GM18498 (cell line): ENCODE results near the gene DDX41.
"Not testable (repeated sequence)": the region's sequence is repeated elsewhere in the genome, so short reads cannot be mapped to it uniquely, and the experiment has no call there.

Source experiments
- ATAC-seq: cut with Tn5 transposase; IDR thresholded peaks from one replicate; pipeline ENCODE4 v1.9.1; 2021; ENCODE audit warnings: mild to moderate bottlenecking, moderate library complexity; ENCODE audit not compliant: unreplicated experiment

Gene DDX41

DNA sequence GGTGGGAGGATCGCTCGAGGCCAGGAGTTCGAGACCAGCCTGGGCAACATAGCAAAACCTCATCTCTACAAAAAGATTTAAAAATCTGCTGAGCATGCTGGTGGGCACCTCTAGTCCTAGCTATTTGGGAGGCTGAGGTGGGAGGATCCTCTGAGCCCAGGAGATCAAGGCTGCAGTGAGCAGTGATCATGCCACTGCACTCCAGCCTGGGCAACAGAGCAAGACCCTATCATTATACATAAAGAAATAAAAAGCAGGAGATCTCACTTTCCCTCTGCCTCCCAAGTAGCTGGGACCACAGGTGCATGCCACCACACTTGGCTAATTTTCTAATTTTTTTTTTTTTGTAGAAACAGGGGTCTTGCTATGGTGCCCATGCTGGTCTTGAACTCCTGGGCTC is 31.0 kb downstream of the DDX41 start:
- ATAC-seq, result not testable (repeated sequence)

DNA sequence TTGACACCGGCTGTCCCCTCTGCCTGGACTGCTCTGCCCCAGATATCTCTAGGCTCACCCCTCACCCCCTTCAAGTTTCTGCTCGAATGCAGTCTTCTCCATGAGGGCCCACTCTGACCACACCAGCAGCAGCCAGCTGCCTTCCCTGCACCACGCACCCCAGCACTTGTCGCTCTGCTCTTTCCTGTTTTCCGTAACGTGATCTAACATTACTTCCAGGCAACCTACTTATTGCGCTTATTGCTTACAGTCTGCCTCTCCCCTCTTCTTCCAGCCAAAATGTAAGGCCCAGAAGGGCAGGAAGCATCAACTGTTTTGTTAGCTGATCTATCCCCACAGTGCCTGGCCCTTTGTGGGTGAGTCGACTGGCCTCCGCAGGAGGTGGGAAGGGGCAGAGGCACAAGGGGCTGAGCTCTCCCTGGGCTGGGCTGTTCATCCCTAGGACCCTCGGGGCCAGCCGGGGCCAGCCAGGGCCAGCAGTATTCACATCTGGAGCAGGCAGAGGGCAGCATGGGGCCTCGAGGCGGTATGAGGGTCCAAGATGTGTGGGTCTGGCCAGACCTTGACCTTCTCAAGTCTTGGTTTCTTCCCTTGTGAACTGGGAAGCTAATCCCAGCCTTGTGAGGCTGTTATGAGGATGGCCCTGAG is 31.7 kb downstream of the DDX41 start:
- no peak for ATAC-seq

DNA sequence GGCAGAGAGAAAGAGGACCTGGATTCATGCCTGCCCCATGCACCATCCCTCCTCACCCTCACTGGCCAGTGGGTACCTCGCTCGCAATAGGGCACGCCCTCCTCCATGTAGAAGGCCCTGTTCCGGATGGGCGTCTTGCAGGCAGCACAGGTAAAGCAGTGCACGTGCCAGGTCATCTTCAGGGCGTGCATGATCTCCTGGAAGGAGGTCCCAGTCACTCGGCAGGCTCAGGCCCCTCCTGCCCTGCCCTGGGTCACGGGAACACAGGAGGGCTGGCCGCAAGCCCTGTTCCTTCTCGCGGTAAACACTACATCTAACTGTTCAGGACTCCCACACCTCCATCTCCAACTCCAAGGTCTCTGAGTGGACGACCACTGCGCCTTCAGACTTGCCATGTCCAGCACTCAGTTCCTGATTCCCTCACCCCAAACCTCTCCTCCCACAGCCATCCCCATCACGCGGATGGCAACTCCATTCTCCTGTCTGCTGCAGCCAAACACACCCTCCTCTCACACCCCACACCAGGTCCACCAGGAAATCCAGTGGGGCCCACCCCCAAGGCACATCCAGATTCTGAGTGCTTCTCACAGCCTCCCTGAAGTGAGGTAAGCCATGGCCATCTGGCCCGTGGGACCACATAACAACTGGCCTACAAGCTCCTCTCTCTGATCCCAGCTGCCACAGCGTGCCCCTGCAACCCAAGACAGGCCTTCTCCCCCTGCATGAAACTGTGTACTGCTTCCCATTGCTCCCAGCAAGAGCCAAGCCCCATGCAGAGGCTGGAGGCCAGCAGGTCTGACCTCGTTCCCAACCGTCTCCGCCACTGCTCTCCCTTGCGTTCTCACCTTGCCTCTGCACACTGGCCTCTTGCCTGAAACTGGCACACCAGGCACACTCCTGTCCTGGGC is 32.5 kb downstream of the DDX41 start:
- ATAC-seq, result no peak

DNA sequence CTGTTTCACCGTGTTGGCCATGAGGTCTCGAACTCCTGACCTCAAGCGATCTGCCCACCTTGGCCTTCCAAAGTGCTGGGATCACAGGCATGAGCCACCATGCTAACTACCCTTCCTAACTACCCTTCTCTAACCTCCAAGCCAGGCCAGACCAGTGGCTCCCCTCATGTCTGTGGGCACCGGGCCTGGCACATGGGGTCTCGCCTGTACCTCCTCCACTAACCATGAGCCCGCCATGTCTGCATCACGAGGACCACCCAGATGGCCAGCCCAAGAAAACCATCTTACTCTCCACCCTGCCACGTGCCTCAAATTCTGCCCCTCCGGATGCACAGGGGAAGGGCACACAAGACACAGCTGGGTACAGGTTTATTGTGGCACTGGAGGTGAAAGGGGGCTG is 33.7 kb downstream of the DDX41 start:
- ATAC-seq, result no peak

DNA sequence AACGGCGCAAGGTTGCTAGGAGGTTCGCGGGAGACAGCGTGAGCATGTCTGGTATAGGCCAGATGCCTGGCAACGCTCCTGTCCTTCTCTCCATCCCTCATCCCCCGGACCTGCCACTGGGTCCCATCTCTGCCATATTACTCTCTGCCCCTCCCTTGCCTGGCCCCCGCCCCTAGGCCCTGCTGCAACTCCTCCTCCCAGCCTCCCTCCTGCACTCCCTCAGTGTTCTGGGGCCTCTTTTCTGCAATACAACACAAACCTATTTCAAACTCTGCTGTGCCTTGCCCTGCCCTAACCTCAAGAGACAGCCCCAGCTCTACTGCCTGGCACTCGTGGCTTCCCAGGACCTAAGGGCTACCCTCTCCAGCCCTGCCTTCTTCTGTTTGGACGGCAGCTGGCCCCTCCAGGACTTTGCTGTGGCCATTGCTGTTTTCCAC is 34.4 kb downstream of the DDX41 start:
- ATAC-seq, result no peak

DNA sequence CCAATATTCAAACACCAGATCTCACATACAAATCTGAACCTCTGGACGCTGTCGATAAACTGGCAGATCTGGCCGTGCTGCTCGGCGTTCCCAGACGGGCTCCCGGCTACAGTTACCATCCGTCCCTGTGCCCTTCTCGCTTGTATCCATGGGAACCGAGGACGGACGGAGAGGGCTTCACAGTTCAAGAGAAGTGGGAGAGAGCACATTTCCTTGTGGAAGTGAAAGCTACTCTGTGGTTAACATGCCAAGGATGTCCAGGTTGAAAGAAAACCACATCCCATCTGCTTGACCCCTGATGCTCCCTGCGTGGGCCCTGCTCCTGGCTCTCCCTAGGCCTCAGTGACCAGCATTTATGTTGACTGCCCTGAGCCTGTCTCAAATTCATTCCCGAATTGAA is 37.0 kb downstream of the DDX41 start:
- no peak for ATAC-seq

DNA sequence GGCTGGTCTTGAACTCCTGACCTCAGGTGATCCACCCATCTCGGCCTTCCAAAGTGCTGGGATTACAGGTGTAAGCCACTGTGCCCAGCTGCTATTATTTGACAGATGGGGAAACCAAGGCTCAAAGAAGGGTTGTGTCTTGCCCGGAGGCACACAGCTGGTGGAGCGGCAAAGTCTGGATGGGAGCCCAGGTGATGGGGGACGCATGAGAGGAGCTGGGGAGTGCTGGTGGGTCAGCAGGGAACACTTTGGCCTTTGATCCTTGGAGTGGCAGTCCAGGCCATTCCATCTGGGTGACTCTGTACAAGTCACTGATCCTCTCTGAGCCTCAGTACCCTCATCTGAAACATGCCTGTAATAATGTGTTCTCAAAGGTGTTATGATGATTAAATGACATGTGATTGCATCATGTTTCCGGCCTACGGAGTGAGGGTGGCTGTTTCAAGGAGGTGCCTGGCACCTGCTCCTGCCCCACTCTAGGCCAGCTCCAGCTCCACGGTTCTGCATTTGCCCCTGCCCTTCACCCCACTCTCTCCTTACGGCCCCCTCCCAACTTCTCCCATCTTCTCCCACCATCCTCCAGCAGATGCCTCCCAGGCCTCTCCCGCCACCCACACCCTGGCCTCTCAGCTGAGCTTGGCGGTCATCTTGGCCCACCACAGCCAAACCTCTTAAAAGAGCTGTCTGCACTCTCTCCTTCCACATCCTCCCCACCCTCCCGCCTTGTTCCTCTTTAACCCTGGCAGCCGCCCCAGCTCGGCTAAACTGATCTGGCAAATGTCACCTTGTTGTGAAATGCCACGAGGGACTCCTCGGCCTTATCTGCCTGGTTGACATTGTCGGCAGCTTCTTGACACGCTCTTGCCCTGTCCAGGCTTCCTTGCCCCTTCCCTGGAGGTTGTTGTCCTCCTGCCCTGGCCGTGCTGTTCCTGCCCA is 37.8 kb downstream of the DDX41 start:
- no peak for ATAC-seq

DNA sequence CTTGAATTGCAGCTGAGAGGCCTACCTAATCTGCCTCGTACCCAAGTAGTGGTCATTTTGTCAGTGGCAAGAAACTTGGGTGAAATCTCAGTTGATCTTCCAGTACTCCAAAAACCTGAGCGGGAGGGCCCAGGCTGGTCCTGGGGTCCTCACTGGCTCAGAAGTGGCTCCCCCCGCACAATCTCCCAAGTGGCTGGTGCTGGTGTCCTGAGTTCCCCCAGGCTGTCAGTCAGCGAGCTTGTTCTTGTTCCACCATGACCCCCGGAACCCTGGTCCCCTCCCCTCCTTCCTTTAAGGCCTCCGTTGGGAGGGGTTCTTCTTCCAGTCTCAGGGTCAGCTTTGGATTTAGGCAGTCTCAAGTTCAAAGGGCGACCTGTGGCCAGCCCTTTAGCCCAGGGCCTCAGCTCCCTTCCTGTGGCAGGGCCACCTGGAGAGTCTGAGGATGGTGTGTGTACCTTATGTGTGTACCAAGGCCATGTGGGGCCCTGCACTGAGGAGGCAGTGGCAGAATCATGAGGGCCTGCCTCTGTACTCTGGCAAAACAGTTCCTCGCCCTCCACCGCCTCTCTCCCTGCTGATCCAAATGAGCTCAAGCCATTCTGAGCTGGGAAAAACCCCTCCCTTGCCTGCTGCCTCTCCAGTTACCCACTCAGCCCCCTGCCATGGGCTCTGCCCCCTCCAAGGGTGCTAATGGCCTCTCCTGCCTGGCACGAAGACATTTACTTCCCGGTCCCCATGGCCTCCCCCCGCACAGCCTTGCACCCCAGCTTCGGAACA is 38.9 kb downstream of the DDX41 start:
- no peak for ATAC-seq

DNA sequence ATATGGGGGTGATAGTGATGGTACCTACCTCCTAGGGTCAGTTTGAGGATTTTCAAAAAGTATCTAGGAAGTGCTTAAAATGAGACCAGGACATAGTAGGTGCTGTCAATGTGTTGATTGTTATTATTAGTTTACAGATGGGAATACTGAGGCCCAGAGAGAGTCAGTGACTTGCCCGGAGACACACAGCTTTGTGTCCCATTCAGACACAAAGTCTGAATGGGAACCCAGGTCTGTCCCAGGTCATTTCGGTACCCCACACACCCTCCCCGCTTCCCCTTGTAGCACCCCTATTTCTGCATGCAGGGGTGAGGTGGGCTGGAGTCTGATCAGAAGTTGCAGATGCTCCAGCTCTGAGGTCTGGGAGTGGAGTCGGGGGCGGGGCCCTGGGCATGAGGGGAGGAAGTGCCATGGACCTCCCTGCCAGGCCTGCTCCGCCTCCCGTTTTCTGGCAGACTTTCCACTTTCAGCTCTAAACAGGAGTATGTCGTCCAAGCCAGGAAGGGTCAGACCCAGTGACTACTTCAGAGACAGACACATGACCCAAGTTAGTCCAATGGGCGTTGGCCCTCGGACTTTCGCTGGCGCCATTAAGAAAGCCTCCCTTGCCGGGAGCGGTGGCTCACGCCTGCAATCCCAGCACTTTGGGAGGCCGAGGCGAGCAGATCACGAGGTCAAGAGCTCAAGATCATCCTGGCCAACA is 40.1 kb downstream of the DDX41 start:
- no peak for ATAC-seq

DNA sequence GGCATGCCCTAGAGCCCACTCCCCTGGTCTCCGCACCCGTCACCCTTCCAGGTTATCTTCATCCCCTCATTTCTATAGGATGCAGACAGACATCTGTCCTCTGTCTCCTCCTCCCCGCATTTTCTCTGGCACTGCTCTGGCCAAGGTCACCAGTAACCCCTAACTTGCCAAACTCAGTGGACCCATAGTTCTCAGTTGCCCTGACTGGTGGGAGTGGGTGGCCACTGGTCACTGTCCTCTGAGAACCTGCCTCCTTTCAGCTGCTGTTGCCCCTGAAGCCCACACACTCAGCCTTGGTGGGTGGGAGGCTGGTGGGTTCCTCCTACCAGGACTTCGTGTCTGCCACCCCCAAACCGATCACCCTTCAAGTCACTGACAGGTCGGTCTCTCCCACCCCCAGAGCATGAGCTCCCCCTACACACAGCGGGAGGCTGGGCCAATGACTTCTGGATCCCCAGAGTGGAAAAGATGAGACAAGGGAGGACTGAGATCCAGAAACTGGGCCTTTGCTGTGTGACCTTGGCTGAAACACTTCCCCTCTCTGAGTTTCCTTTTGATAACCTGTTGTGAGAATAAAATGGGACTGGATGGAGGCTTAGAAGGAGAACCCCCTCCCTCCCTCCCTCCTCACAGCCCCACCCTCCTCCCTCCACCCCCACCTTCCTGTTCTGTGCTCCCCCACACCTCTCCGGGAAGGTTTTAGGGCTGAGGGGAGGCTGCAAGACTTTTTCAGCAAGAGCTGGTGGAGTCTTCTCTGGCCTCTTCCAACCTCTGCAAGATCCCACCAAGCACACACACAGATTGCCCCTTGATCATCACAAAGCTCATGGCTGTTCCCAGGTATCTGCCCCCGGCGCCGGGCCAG is 41.0 kb downstream of the DDX41 start:
- no peak for ATAC-seq

DNA sequence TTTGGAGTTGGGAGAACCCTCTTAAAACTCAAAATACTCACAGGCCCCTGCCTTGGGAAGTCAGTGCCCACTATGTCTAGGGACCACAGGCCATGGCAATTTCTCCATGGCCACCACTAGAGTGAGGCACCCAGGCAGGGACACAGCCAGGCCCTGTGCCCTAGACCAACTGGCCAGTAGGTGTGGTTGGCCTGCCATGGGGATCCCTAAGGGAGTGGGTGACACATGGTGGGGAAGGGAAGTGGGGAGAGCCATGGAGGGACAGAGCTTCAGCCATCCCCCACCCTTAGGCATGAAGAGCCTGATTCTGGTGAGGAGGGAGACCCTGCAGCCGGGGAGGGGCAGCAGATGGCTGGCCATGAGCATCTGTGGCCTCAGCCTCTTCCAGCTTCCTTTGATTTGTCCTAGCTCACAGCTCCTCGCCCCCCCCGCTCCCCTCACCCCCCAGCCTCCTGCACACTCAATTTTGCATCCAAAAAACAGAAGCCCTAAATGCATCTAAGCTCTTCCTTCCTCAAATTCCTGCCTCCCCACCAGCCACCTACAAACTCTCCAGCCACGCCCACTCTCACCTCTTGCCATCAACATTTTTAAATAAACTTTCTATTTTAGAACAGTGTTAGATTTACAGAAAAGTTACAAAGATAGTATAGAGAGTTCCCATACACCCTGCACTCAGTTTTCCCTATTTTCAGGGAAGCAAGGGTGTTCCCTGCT is 41.8 kb downstream of the DDX41 start:
- ATAC-seq, result no peak

DNA sequence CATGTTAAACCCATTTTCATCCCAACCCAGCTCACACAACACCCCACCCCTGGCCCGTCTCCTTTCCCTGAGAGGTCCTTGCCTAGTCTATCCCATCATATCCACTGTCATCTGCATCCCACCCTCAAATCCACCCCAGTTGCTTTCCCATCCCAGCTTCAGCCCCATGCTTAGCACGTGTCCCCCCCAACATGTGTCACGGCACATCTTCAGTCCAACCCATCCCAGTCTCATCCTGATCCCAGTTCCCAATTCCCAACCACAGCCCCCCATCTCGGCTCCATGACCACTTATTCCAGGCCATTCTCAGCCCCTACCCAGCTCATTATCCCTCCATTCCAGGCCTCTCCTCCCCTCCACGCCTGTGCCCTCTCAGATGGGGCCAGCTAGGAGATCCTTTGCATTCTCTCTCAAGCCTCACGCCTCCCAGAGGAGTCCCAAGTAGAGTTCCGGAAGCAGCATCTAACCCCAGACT is 42.7 kb downstream of the DDX41 start:
- no peak for ATAC-seq

DNA sequence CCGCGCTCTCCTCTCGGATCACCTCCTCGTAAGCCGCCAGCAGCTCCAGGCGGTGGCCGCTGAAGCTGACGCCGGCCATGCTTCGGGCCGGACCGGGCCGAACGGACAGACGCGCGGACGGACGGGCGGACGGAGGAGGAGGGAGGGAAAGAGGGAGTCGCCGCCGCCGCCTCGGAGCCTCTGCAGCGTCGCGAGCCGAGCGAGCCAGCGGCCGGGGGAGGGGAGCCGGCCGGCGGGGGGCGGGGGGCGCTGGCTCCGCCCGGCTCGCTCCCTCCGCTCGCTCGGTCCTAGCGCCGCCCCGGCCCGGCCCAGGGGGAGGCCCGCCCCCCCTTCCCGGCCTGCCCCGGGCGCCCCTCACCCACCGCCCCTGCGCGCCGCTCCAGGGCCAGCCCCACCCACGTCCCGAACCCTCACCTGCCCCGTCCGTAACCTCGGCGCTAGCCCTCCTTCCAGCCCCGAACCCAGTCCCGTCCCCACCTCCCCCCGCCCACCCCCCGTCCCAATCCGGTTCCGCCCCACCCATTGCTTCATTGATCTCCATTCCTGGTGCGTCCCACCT is 43.2 kb downstream of the DDX41 start, which contains the start of gene DBN1:
Gene DBN1 (minus strand): TSS at position 192 of the 559 bp plus-strand sequence. CDS start 113 bp downstream, at position 79.
- ATAC-seq, result peak; percentile 50

DNA sequence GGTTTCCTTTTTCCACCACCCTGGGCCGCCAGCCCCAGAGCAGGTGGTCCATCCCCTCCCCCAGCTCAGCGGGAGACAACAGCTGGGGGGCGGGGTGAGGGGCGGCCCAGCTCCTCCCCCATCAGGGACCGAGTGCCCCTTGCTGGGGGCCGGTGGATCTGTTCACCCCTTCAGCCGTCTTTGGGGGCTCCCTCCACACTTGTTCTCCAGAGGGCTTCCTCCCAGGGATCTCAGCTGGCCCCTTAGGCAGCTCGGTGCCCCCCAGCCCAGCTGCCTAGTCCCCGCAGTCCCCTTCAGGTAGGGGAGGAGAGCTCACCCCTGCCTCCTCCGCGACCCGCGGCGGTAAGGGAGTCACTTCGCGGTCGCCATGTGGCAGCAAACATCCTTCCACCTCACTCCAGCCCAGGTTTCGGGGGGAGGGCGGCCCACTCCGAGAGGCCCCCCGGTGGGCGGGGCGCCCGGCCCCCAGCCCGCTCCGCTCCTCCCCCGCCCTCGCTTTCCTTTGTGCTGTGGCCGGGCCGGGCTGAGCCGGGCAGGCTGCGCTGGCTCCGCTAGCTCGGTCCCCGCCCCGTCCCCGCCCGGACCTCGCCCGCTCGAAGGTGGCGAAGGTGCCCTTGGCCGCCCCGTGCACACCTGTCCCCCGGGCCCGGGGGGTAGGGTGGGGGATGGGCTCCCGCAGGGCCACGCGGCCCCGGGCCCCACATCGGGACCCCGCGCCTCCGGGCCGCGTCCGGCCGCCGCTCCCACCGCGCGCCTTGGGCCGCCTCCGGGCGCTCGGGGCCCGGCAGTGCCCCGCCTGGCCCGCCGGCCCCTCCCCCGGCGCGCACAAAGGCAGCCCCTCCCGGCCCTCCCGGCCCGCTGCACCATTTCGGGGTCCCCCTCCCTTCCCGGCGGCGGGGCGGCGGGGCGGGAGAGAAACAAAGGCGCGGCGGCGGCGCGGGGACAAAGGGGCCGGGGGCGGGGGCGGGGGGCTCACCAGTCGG is 44.0 kb downstream of the DDX41 start:
- peak; percentile 37 for ATAC-seq

DNA sequence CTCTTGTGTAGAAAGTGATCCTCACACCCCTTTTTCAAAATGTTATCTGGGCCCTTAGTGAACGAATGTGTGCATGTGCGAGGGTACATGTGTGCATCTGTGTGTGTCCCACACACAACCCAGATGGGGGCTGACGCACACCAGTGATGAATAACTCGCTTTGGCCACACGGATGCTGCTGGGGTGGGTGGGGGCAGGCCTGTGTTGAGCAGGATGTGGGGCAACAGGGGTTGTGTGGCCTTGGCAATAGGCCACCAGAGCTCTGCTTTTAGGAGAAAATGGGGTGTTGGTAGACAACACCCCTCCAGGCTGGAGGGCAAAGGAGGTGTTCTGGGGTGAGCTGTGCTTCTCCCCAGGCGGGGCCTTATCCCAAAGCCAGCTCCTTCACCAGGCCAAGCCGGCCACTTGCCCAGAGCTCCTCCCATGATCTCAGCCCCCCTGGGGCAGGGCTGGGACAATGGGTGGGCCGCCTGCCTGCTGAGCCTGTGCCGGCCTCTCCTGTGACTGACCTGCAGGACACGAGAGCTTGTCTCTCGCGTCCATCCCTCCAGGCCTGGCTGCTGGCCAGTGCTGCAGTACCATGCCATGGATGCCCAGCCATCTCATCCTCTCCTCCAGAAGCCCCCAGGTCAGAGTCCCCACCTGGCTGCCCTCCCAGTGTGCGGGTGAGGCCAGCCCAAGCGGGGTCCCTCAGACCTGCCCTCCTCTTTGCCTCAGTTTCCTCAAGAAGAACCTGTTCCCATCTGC is 45.0 kb downstream of the DDX41 start:
- ATAC-seq, result no peak
